GM19193 (cell line): ENCODE data around the gene PCLAF.

Experiments
- POLR2A ChIP-seq: IDR thresholded peaks from 4 replicates; pipeline ENCODE4 v1.6.1; 2011; ENCODE audit not compliant: insufficient read depth, insufficient read length; ENCODE audit errors: extremely low read depth

Gene PCLAF

GRCh38 chr15:64337761-64338160 lies 43.5 kb downstream of the PCLAF start:
- TF ChIP-seq POLR2A: no peak

- TF ChIP-seq POLR2A: no peak
Observed at GRCh38 chr15:64333986-64334929, 47.0 kb downstream of the PCLAF start.

GRCh38 chr15:64333516-64333915 lies 47.7 kb downstream of the PCLAF start:
- TF ChIP-seq POLR2A: no peak

- TF ChIP-seq POLR2A: no peak
Observed at GRCh38 chr15:64324165-64324877, 56.9 kb downstream of the PCLAF start.

GRCh38 chr15:64315216-64315615 lies 66.0 kb downstream of the PCLAF start:
- TF ChIP-seq POLR2A: no peak

GRCh38 chr15:64314456-64314855 lies 66.8 kb downstream of the PCLAF start:
- TF ChIP-seq POLR2A: no peak
